ENCODE results near the gene SYNDIG1.

The SYNDIG1 gene

GRCh38 chr20:24681634-24682495 is 212.4 kb downstream of the SYNDIG1 start:
- DNase-seq = no peak

GRCh38 chr20:24682496-24682985 is 213.1 kb downstream of the SYNDIG1 start:
- no peak for DNase-seq

GRCh38 chr20:24683676-24684075 is 214.2 kb downstream of the SYNDIG1 start:
- no peak for DNase-seq

GRCh38 chr20:24684421-24684871 is 215.0 kb downstream of the SYNDIG1 start:
- DNase-seq = no peak

- DNase-seq = no peak
Measured at GRCh38 chr20:24684956-24685691, 215.7 kb downstream of the SYNDIG1 start.

DNA sequence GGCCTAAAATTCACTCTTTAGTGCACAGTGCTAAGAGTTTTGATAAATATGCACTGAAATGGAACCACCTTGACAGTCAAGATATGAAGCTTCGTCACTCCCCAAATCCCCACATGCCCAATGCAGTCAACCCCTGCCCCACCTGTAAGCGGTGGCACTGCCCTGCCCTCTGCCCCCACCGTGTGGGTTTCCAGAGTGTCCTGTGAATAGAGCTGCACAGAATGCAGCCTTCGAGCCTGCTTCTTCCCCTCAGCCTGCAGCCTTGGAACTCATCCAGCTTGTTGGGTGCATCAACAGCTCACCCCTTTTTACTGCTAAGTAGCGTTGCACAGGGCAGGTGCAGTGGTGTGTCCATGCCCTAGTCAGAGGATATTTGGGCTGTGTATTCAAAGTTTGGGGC is 216.3 kb downstream of the SYNDIG1 start:
- no peak for DNase-seq

DNA sequence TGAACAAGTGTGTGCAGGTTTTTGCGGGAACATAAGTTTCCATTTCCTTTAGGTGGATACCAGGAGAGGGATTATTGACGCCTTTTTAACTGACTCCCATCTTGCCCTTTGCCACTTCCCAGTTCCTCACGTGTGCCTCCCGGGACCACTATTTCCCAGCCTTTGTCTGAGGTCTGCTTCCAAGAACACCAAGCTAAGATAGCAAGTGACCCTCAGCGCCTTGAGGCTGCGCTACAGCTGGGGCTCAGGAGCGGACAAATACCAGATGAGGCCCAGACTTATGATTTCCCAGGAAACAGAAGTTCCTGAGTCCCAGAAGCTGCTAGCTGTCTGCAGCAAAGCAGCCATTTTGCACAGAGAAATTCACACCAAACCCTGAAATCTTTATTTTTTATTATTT is 216.7 kb downstream of the SYNDIG1 start:
- no peak for DNase-seq

- DNase-seq = no peak
Measured at GRCh38 chr20:24690408-24690807, 221.0 kb downstream of the SYNDIG1 start.

- DNase-seq = no peak
Measured at GRCh38 chr20:24691901-24692351, 222.5 kb downstream of the SYNDIG1 start.

- no peak for DNase-seq
Measured at GRCh38 chr20:24692446-24693200, 223.2 kb downstream of the SYNDIG1 start.

DNA sequence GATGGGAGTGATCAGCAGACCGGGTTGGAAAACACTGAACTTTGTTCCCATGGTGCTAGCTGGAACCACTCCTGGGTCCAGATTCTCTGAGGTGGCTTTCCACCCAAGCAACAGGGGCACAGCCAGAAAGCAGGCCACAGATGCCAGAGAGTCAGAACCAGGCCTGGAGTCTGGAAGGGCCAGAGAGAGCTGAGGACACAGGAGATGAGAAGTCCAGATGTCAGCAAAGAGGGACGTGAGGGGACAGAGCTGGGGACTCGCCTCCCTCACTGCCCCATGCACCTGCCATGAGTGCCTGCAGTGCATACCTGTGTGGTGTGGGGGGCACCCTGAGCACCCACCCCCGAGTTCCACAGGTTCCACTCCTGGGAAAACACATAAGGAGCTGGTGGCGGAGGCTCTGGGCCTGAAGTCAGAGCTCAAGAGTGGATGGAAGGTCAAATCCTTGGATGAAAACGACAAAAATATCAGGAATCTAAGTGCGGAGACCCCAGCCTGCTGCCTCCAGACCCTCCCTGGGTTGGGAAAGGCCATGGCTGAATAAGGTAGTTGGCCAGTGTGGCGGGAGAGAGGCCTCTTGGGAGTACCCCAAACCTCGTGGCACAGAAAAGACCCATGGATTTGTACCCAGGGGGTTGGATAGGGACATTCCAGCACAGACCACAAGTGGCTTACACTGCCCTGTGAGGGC is 224.2 kb downstream of the SYNDIG1 start:
- no peak for DNase-seq

DNA sequence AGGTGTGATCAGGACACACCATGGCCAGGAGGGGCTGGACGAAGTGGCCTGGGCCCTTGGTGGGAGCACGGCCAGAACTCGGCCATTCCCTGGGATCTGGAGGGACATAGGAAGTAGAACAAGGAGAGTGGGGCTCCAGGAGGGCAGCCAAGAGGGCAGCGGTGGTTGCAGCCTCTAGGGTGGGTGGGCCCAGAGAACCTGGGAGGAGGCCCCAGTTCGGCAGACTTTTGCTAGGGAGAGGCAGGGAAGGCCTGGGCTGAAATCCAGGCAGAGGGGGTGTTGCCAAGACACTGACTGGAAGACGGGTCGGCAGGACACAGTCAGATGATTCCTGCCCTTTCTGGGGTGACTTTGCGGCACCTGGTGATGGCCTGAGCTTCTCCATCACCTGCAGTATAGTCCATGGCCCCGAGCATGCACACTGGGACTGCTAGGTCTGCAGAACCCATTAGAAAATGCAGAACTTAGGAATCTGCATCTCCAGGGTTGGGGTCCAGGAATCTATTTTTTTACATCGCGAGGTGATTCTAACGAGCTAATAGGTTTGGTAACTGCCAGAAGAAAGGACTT is 224.8 kb downstream of the SYNDIG1 start:
- DNase-seq = no peak

DNA sequence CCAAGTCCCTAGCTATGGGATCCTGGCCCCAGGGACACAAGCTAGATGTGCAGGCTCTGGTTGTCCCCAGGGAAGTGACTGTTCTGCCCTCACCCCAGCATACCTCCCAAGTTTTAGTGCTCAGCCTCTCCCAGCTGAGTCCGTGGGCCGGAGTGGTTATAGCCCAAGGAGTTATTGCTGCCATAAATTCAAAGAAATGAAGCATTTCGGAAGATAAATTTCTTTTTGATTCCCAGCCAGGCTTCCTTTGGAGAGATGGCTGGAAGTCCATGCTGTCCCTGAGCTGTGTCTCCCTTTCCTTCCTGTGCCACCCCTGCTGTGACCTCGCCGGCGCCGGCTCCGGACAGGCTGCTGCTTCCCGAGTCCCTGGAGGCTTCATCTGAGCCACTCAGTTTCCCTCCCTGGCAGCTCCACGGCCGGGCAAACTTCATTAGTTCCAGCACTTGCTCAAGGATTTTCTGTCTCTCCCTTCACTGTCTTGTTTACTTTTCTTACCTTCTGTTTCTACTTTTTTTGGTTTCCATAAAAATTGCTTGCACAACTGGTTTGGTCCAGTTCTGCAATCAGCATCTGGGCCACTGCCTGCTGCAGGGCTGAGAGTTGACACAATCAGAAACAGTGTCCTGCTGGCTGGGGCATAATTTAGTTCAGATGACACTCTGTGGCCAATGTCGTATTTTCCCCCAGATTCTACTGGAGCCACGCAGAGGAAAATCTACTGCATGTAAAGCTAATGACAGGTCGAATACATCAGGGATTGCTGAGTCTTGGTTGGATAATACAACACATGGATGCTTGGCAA is 225.5 kb downstream of the SYNDIG1 start:
- no peak for DNase-seq

DNA sequence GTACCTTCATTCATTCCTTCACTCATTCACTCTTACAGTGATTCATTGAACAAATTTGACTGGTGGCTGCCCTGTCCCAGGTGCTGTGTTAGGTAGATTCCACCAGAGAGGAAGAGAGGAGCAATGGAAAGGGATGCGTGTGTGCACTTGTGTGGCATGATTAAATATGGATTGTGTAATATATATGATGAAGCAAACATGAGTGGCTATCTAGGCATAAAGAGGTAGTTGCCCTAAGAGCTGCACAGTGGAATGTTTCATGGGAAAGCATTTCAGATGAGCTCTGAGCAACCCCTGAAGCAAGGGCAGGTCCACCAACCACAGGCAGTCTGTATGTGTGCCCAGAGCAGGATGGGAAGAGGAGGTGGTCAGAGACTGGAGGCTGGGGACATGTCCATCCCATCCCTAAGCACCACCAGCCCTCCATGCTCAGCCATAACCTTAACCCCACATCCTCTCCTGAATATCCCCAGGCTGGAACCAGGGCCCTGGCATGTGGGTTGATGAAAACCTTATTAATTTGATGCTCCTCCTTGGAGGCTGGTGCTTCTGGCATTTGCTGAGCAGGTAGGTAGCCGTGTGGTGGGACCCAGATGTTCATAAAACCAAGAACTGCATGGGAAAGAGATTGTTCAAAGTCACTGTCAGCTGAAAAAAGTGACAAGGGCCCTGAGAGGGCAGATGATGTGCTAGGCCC is 226.2 kb downstream of the SYNDIG1 start:
- no peak for DNase-seq

GRCh38 chr20:24696396-24696795 is 227.0 kb downstream of the SYNDIG1 start:
- no peak for DNase-seq

DNA sequence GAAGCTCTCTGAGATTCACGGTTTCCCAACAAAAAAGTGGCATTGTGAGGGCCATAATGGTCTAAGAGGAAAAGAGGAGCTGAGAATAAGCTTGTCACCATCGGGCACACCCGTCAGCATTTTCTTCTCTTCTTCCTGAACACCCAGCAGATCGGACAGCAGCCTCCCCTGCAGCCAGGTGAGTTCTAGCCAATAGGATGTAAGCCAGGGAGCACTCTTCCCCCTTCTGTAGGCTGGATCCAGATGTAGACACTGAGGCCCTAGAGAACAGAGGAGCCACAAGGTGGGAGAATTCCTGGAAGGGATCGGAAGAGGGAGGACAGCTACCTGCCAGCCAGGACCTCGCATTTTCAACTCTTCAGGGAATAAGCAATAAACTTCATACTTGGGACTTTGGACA is 228.0 kb downstream of the SYNDIG1 start:
- no peak for DNase-seq

DNA sequence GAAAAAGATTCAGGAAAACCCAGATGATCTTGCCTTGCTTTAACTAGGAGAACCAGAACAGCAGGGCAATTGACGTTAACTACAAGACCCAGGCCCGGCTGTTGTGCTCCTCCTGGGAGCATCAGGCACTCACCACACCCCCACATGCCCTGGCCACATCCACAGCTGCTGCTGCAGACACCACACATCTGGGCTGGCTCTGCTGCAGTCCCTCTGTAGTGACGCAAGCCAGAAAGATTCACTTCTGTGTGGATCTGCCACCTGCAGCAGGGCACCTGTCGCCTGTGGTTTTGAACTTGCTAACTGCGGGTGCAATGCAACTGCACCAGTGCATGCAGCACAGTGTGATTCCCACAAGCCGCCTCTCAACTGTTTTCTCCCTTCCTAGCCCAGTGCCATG is 228.8 kb downstream of the SYNDIG1 start:
- DNase-seq = no peak

- no peak for DNase-seq
Measured at GRCh38 chr20:24698706-24699206, 229.3 kb downstream of the SYNDIG1 start.

- no peak for DNase-seq
Measured at GRCh38 chr20:24699321-24700165, 230.1 kb downstream of the SYNDIG1 start.
